HG03175 (cell line): ENCODE results near the gene ZFP92.
"Not testable (repeated sequence)": the region's sequence is repeated elsewhere in the genome, so short reads cannot be mapped to it uniquely, and the experiment has no call there.

Experiments used
- ATAC-seq: cut with Tn5 transposase; IDR thresholded peaks from one replicate; pipeline ENCODE4 v1.9.1; 2021; ENCODE audit warnings: mild to moderate bottlenecking, moderate library complexity; ENCODE audit not compliant: unreplicated experiment

Gene ZFP92

GRCh38 chrX:153386097-153386496, 25.2 kb upstream of the ZFP92 start:
- ATAC-seq: no peak

GRCh38 chrX:153387345-153387744, 23.9 kb upstream of the ZFP92 start:
- ATAC-seq: no peak

GRCh38 chrX:153387987-153388721, 23.1 kb upstream of the ZFP92 start:
- ATAC-seq: no peak

- no peak for ATAC-seq
Measured at GRCh38 chrX:153388722-153389459, 22.4 kb upstream of the ZFP92 start.

GRCh38 chrX:153389460-153389768, 21.9 kb upstream of the ZFP92 start:
- not testable (repeated sequence) for ATAC-seq

GRCh38 chrX:153392642-153393321, 18.5 kb upstream of the ZFP92 start:
- ATAC-seq: no peak

- no peak for ATAC-seq
Measured at GRCh38 chrX:153394612-153395011, 16.7 kb upstream of the ZFP92 start.

GRCh38 chrX:153395613-153396319, 15.5 kb upstream of the ZFP92 start:
- no peak for ATAC-seq

GRCh38 chrX:153396320-153397195, 14.7 kb upstream of the ZFP92 start:
- ATAC-seq: no peak

GRCh38 chrX:153397256-153397960, 13.9 kb upstream of the ZFP92 start:
- no peak for ATAC-seq

- ATAC-seq: no peak
Measured at GRCh38 chrX:153398275-153398960, 12.9 kb upstream of the ZFP92 start.

GRCh38 chrX:153400146-153401132, 10.8 kb upstream of the ZFP92 start:
- peak; percentile 66 for ATAC-seq

- ATAC-seq: no peak
Measured at GRCh38 chrX:153401133-153401764, 10.0 kb upstream of the ZFP92 start, which contains the start of gene PNMA6E. Gene PNMA6E, minus strand, starts transcription at chrX:153401350. Its CDS starts 2,501 bp downstream, at chrX:153398849.

GRCh38 chrX:153404333-153404732, 6.9 kb upstream of the ZFP92 start:
- not testable (repeated sequence) for ATAC-seq

GRCh38 chrX:153405426-153405825, 5.8 kb upstream of the ZFP92 start:
- no peak for ATAC-seq

GRCh38 chrX:153406011-153406410, 5.3 kb upstream of the ZFP92 start:
- ATAC-seq: no peak

- no peak for ATAC-seq
Measured at GRCh38 chrX:153406903-153407302, 4.4 kb upstream of the ZFP92 start.
